GM21423 (cell line): ENCODE data around the gene HEXA.
A peak's percentile ranks its signal among the peaks of the same experiment; 100 is the strongest.

Experiments
- ATAC-seq: cut with Tn5 transposase; IDR thresholded peaks from one replicate; pipeline ENCODE4 v1.9.1; 2021; ENCODE audit warnings: mild to moderate bottlenecking, moderate library complexity; ENCODE audit not compliant: unreplicated experiment

HEXA gene

GRCh38 chr15:72323752-72324151 is 52.1 kb downstream of the HEXA start:
- no peak for ATAC-seq

DNA sequence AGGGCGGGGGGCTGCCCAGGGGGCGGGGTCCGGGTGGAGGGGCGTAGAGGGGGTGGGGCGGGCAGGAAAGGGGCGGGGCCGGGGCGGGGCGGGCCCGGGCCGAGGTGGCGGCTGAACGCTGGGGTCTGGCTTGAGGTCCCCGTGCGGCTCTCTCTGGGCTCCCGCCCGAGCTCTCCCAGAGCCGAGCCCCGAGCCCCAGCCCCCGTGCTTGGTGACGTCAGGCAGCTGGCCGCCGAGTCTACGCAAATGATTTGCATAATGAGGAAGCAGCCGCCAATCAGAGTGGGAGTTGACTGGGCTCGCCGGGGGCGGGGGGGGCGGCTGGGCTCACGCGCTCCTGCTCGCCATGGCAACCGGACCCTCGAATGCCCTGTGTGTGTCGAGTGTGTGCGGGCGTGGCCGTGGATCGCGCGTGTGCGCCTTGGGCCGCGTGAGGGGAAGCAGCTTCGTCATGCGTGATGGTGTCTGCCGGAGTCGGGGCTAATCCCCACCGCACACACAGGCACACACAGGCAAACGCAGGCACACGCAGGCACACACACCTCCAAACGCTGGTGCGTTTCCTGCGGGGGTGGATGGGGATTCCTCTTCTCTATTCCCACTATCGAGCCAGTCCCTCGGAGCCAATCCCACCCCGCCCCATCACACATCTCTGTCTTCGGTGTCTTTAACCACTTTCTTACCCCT is 55.7 kb downstream of the HEXA start, which contains the start of gene CELF6:
CELF6 (minus strand) TSS at position 173 of the 687 bp plus-strand sequence. CDS start 283 bp downstream, outside the sequence.
- ATAC-seq: no peak

- no peak for ATAC-seq
Observed at GRCh38 chr15:72319360-72319984, 56.3 kb downstream of the HEXA start.

- no peak for ATAC-seq
Observed at GRCh38 chr15:72318408-72318942, 57.3 kb downstream of the HEXA start.

DNA sequence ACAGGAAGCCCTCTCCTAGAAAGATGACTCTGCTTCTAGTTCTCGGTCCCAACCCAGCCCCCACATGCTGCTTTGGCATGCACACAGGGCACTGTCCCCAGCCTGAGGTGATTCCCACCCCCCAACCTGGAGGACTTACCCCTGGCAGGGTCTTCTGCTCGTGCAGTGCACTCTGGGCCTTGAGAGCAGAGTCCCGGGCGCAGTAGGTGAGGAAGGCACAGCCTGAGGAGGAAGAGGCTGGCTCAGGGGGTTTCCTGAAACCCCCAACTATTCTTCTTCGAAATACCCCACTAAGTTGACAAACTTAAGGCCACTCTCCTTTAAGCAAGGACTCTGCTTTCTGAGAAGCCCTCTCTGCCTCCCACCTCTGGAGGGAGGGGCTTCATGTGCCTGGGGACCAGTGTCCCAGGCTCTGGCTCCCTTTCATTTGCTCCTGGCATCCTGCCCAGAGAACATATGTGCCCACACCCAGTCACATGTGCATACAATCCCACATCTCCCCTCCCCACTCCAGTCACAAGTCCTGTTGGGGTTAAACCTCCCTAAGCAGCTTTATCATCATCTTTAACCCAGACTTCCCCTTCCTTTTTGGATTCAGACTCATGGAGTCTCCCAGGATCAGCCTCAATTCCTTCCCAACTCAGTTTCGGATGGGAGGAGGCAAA is 60.0 kb downstream of the HEXA start:
- no peak for ATAC-seq

GRCh38 chr15:72313881-72314280 is 61.9 kb downstream of the HEXA start:
- no peak for ATAC-seq

GRCh38 chr15:72313448-72313840 is 62.4 kb downstream of the HEXA start:
- no peak for ATAC-seq

DNA sequence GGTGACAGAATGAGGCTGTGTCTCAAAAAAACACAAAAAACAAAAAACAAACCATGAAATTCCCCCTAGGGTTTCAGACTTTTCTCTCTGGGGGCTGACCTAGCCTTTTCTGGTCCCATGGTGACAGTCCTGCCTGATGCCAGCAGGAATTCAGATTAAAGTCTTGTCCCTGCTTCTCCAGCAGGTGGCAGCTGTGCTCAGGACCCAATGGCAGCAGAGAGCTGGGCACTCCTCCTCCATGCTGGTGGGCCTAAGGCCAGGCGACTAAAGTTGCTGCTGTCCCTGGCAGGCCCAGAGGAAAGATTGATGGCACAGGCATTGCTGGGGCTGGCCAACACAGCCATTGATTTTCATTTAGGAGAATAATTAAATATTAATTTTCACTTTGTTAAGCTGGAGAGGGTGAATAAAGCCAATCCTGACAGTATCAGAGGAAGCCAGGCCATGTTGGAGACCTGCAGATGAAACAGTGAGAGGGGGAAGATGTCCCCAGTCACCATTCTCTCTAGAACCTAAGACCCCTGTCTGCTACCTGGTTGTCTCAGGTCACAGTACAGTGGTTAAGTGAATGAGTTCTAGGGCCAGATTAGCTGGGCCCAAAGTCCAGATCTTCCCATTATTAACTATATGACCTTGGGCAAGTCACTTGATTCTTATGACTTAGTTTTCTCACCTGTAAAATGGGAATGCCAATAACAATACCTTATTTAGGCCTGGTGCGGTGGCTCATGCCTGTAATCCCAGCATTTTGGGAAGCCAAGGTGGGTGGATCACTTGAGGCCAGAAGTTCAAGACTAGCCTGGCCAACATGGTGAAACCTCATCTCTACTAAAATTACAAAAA is 63.0 kb downstream of the HEXA start:
- ATAC-seq: peak; percentile 69

- no peak for ATAC-seq
Observed at GRCh38 chr15:72307026-72307425, 68.8 kb downstream of the HEXA start.

DNA sequence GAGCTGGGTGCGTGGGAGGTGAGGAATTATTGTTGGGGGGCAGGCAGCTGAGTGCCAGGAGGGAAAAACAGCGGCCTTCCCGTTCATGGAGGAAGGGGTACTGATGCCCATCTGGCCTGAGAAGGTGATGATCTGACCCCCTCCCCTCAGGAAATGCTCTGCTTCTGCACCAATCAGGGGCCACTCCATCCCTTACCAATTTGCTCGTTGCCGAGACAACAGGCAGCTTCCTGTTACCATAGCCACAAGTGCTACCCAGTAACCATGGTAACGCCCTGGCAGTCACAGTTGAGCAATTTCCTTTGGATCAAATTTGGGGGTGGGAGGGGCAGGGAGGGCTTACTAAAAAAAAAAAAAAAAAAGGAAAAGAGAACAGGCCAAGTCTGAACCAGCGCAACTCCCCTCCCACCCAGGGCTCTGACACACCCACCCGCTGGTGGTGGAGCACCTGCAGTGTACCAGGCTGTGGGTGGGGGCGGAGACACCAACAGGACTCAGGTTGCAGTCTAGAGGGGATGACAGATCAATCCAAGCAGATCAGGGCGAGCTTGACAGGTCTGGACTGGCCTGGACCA is 69.5 kb downstream of the HEXA start:
- ATAC-seq: no peak

DNA sequence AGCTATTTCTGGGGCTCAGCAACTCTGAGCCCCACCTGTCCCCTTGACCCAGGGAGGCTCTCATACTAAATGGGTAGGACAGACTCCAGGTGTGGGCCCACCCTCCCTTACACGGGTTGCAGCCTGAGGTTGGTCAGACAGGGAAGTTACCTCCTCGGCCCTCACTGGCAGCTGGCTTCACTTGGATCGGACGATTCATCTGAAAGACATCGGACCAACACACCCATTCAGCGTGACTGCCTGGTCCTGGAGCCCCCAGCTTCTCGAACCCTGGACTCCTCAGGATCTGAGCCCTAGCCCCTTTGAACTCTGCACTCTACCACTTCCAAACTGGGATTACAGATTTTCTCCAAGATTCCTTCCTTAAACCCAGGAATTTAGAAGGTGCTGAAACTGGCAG is 71.2 kb downstream of the HEXA start:
- ATAC-seq: no peak

- ATAC-seq: no peak
Observed at GRCh38 chr15:72302955-72303354, 72.9 kb downstream of the HEXA start.
